ENCODE results near the gene WDR33.

GRCh38 chr2:127688405-127688804 is 122.6 kb downstream of the WDR33 start:
- no peak for TF ChIP-seq KDM3A (CRISPR knock-in tag; IDR thresholded peaks at IDR 0.05; ENCODE audit: low read depth)
- TF ChIP-seq BRF2 (CRISPR knock-in tag; IDR thresholded peaks at IDR 0.05) = no peak
- no peak for TF ChIP-seq CTCF (CRISPR knock-in tag; IDR thresholded peaks at IDR 0.05)
- no peak for TF ChIP-seq ZNF460 (CRISPR knock-in tag; IDR thresholded peaks at IDR 0.05; ENCODE audit: borderline replicate concordance)
